Kidney (tissue), 14 donors: ENCODE measurements around the gene PTGFRN. TPM values are rescaled to one million over a fixed set of nuclear protein-coding genes. Genes with fewer than 3 reads are reported as not detected.

Experiments used
- DNase-seq, 5 donors: peaks; one replicate each; pipeline ENCODE4 v3.0.0-alpha.2; 2013 to 2020
- FAIRE-seq: peaks from 2 replicates; lab custom pipeline; 2012; peaks lifted over from hg19 to GRCh38; lab: Jason Lieb, UNC
- H3K27ac ChIP-seq, 2 donors: one replicate each; pipeline ENCODE4 v1.7.0; 2013; ENCODE audit warnings: low read depth in 2 of 2, low read length in 2 of 2, inconsistent platforms in 1 of 2
- H3K27me3 ChIP-seq: one replicate; pipeline ENCODE4 v1.7.1; 2013; ENCODE audit warnings: low read length, inconsistent platforms; ENCODE audit not compliant: control insufficient read depth, insufficient read depth
- H3K36me3 ChIP-seq, 3 donors: one replicate each; pipeline versions ENCODE4 v1.7.0 to v1.7.1; 2013; ENCODE audit warnings: low read length in 3 of 3, control low read depth in 1 of 3, inconsistent platforms in 1 of 3; ENCODE audit not compliant: insufficient read depth in 3 of 3, control insufficient read depth in 2 of 3
- H3K4me1 ChIP-seq, 3 donors: one replicate each; pipeline versions ENCODE4 v1.7.0 to v1.7.1; 2013; ENCODE audit warnings: low read length in 3 of 3, inconsistent platforms in 1 of 3, low read depth in 1 of 3; ENCODE audit not compliant: control insufficient read depth in 2 of 3, insufficient read depth in 2 of 3
- H3K4me3 ChIP-seq, 3 donors: one replicate each; pipeline versions ENCODE4 v1.7.0 to v1.8.1; 2013; ENCODE audit warnings: low read length in 3 of 3, control low read depth in 1 of 3, inconsistent platforms in 1 of 3
- H3K9ac ChIP-seq, 3 donors: one replicate each; pipeline versions ENCODE4 v1.7.0 to v1.7.1; 2013; ENCODE audit warnings: low read length in 3 of 3, control low read depth in 1 of 3, inconsistent platforms in 1 of 3
- H3K9me3 ChIP-seq, 3 donors: one replicate each; pipeline versions ENCODE4 v1.7.0 to v1.7.1; 2013; ENCODE audit warnings: low read length in 3 of 3, control low read depth in 1 of 3, inconsistent platforms in 1 of 3; ENCODE audit not compliant: control insufficient read depth in 2 of 3, insufficient read depth in 1 of 3
- intact Hi-C: fragments of 100-400 bp; cut with DNase I; formaldehyde crosslinking; loops from one replicate; pipeline ENCODE4 v1.11.1; 2022
- polyA plus RNA-seq: library from polyadenylated mRNA; stranded (reverse); fragments of 350-450 nt; fragmentation: Illumina TruSeq; extraction: RNeasy Lipid Tissue Mini Kit (QIAGEN cat#74804); gene quantifications from one replicate; pipeline ENCODE4 v1.2.3, GENCODE V29; 2014; ENCODE audit warnings: low read depth, low replicate concordance; ENCODE audit not compliant: insufficient read depth
- total RNA-seq: library from RNA; stranded (reverse); fragmentation: NEBNext Ultra II Directional; extraction: Animal tissue kit (Norgen Biotek cat#: 25700); gene quantifications from one replicate; pipeline ENCODE4 v1.2.1, GENCODE V29; 2021
- TF ChIP-seq, protein P1 (sequence below): IDR thresholded peaks from 3 replicates; pipeline ENCODE4 v1.5.1; 2012; ENCODE audit warnings: mild to moderate bottlenecking, moderate library complexity, borderline replicate concordance; ENCODE audit not compliant: insufficient read depth; ENCODE audit errors: extremely low read depth
- donor health status: control.
- donor health status: control.
- donor health status: control.
- donor health status: control.
- donor health status: control.
- donor health status: DM: yes; HTN: yes; CAD: no.
- donor health status: Normal renal cell carcinoma (clear cell type).

PTGFRN gene
- total and polyA plus RNA-seq, 2 donors from 2014 or later: 16.4 to 44.8 TPM

DNA sequence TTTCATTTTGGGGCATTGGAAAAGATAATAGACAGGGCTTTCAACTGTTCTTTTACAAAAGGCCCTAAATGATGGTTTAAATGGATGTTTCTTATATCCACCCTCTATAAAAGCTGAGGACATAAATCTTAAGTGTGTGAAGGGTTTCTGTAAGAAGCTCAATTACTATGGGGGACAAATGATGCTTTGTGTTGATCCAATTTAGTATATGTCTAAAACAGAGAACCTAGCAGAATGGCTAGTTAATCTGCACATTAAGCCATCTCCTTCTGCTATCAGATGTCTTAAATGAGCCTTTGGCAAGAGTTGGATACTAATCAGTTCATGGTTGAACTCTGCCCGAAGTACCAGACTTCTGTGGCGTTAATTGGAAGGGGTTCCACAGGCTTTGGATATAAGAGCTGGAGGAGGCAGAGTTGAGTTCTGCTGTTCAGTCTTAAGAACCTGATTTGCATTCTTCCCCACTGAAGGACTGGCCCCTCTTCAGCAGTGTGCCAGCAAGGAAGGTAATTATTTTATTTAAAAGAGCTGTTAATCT is 43.1 kb downstream of the PTGFRN start:
- no peak overlapping the region for H3K9ac ChIP-seq
- no peak overlapping the region for H3K27ac ChIP-seq
- no peaks in the 10 kb centered on the region for H3K27me3 ChIP-seq
- H3K36me3 ChIP-seq: no peaks in the 10 kb centered on the region
- H3K9me3 ChIP-seq: no peaks in the 10 kb centered on the region
- TF ChIP-seq, protein P1, sequence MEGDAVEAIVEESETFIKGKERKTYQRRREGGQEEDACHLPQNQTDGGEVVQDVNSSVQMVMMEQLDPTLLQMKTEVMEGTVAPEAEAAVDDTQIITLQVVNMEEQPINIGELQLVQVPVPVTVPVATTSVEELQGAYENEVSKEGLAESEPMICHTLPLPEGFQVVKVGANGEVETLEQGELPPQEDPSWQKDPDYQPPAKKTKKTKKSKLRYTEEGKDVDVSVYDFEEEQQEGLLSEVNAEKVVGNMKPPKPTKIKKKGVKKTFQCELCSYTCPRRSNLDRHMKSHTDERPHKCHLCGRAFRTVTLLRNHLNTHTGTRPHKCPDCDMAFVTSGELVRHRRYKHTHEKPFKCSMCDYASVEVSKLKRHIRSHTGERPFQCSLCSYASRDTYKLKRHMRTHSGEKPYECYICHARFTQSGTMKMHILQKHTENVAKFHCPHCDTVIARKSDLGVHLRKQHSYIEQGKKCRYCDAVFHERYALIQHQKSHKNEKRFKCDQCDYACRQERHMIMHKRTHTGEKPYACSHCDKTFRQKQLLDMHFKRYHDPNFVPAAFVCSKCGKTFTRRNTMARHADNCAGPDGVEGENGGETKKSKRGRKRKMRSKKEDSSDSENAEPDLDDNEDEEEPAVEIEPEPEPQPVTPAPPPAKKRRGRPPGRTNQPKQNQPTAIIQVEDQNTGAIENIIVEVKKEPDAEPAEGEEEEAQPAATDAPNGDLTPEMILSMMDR: no peak
- FAIRE-seq (no peak), DNase-seq (no peak)
- no peaks in the 10 kb centered on the region for H3K4me1 ChIP-seq
- intact Hi-C loops: no loop called here
- no peak overlapping the region for H3K4me3 ChIP-seq

DNA sequence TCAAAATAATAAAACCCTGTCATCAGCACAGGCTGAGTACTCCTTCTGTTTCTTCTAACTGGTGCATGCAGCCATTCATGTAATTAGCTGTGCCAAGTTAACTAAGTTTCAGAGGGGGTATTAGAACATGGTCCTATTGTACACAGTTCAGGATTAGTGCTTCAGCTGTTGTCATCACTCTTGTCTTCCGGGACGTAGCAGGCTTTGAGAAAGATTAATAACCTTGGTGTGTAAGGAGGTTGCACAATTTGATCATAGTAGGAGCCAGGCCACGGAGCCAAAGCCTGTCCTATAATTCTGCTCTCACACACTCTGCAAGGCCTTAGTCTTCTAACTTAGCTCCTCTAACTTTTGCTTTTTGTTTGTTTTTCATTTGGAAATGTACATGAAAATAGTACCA is 44.7 kb downstream of the PTGFRN start:
- no peak for DNase-seq
- Histone ChIP-seq H3K27ac (no peak overlapping the region), H3K9me3 (no peaks in the 10 kb centered on the region), H3K4me1 (no peaks in the 10 kb centered on the region), H3K36me3 (no peaks in the 10 kb centered on the region), H3K9ac (no peak overlapping the region), H3K27me3 (no peaks in the 10 kb centered on the region), H3K4me3 (no peak overlapping the region)
- intact Hi-C loops: no loop called here
- FAIRE-seq: no peak
- TF ChIP-seq, protein P1: no peak

GRCh38 chr1:116956378-116956777 is 46.7 kb downstream of the PTGFRN start:
- Histone ChIP-seq H3K27me3 (no peaks in the 10 kb centered on the region), H3K9me3 (no peaks in the 10 kb centered on the region), H3K4me1 (no peaks in the 10 kb centered on the region), H3K9ac (no peak overlapping the region), H3K36me3 (no peaks in the 10 kb centered on the region), H3K27ac (no peak overlapping the region), H3K4me3 (no peak overlapping the region)
- no peak for DNase-seq
- FAIRE-seq: no peak
- intact Hi-C loops: no loop called here
- TF ChIP-seq, protein P1: no peak

DNA sequence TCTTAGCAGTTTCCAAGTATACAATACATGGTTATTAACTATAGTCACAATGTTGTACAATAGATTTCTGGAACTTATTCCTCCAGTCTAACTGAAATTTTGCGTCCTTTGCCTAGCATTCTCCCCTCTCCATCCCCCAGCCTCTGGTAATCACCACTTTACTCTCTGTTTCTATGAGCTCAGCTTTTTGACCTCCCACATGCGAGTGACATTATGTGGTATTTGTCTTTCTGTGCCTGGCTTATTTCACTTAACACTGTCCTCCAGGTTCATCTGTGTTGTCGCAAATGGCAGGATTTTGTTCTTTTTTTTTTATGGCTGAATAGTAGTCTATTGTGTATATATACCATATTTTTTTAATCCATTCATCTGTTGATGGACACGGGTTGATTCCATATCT is 47.9 kb downstream of the PTGFRN start:
- intact Hi-C loops: no loop called here

More for the DNA sequence above, 47.9 kb downstream of the PTGFRN start:
- TF ChIP-seq, protein P1: no peak
- H3K4me3 ChIP-seq: no peak overlapping the region
- H3K9me3 ChIP-seq: no peaks in the 10 kb centered on the region
- peaks cover 0 to 2% (median 0%) of the 10 kb centered on the region in 3 donors for H3K36me3 ChIP-seq
- DNase-seq (no peak), FAIRE-seq (no peak)
- H3K4me1 ChIP-seq: no peaks in the 10 kb centered on the region
- no peak overlapping the region for H3K9ac ChIP-seq
- H3K27me3 ChIP-seq: no peaks in the 10 kb centered on the region
- no peak overlapping the region for H3K27ac ChIP-seq
